B cell (primary cell): ENCODE results near the gene SP9. TPM values are rescaled to one million over a fixed set of nuclear protein-coding genes. Genes with fewer than 3 reads are reported as not detected.

ENCODE experiments used
- ATAC-seq: fragments of 200-7000 bp; cut with Tn5 transposase; one replicate; pipeline ENCODE4 v1.10.0; 2021; ENCODE audit warnings: low read depth, mild to moderate bottlenecking, moderate number of reproducible peaks, moderate library complexity
- CTCF ChIA-PET: fragments of 350-600 bp; sonication (Branson Sonifier 250); formaldehyde crosslinking; loops from one replicate; lab custom pipeline; 2021; ENCODE audit warnings: antibody characterized with exemption, inconsistent platforms; lab: Charles Lee
- POLR2A ChIA-PET: fragments of 350-600 bp; sonication (Branson Sonifier 250); formaldehyde crosslinking; loops from one replicate; lab custom pipeline; 2021; ENCODE audit warnings: antibody characterized with exemption; lab: Charles Lee
- DNase-seq: peaks from one replicate; pipeline ENCODE4 v3.0.0; 2013
- H2AFZ ChIP-seq: 2 replicates; pipeline ENCODE4 v1.6.1; 2012; ENCODE audit warnings: mild to moderate bottlenecking, low read depth, low read length; ENCODE audit not compliant: insufficient read depth, poor library complexity, severe bottlenecking
- H3K27ac ChIP-seq, 2 donors: 1 replicate in 1 of 2; 2 replicates in 1 of 2; pipeline ENCODE4 v1.5.1; 2012 to 2013; ENCODE audit warnings: low read length in 2 of 2, mild to moderate bottlenecking in 2 of 2, moderate library complexity in 1 of 2
- H3K27me3 ChIP-seq, 4 experiments: fragments of 200-600 bp in 1 of 4; sonication (generic) in 1 of 4; replicated peaks in 1 of 4; 1 replicate in 2 of 4; 2 replicates in 2 of 4; pipeline versions ENCODE4 v1.6.1 to v1.7.0; 2013 to 2016; ENCODE audit warnings: low read length in 3 of 4, mild to moderate bottlenecking in 2 of 4, mixed read lengths in 1 of 4, moderate library complexity in 1 of 4; ENCODE audit not compliant: insufficient read depth in 4 of 4, control insufficient read depth in 3 of 4; ENCODE audit errors: control extremely low read depth in 1 of 4
- H3K36me3 ChIP-seq, 2 experiments: replicated peaks in 1 of 2; 1 replicate in 1 of 2; 2 replicates in 1 of 2; pipeline versions ENCODE4 v1.6.1 to v1.7.1; 2013; ENCODE audit warnings: low read length in 1 of 2; ENCODE audit not compliant: insufficient read depth in 2 of 2, control insufficient read depth in 1 of 2; ENCODE audit errors: control extremely low read depth in 1 of 2, extremely low read depth in 1 of 2
- H3K4me1 ChIP-seq, 2 donors: fragments of 200-600 bp in 1 of 2; sonication (generic) in 1 of 2; 1 replicate in 1 of 2; 2 replicates in 1 of 2; pipeline versions ENCODE4 v1.5.1 to v1.6.1; 2013 to 2017; ENCODE audit warnings: low read length in 2 of 2; ENCODE audit not compliant: control insufficient read depth in 2 of 2, insufficient read depth in 2 of 2
- H3K4me2 ChIP-seq: replicated peaks from 2 replicates; pipeline ENCODE3; 2012; ENCODE audit warnings: mild to moderate bottlenecking, low read depth, low read length; ENCODE audit not compliant: poor library complexity, severe bottlenecking
- H3K4me3 ChIP-seq, 5 experiments: fragments of 200-600 bp in 1 of 5; sonication (generic) in 1 of 5; 1 replicate in 3 of 5; 2 replicates in 2 of 5; pipeline versions ENCODE4 v1.5.1 to v1.7.0; 2011 to 2016; ENCODE audit warnings: low read length in 4 of 5, mild to moderate bottlenecking in 4 of 5, low read depth in 2 of 5, control low read depth in 1 of 5, moderate library complexity in 1 of 5; ENCODE audit not compliant: insufficient read depth in 1 of 5; ENCODE audit errors: control extremely low read depth in 1 of 5, extremely low read depth in 1 of 5
- H3K79me2 ChIP-seq: fragments of 200-600 bp; sonication (generic); one replicate; pipeline ENCODE4 v1.6.0; 2016; ENCODE audit warnings: low read length; ENCODE audit not compliant: control insufficient read depth, insufficient read depth
- H3K9ac ChIP-seq: fragments of 200-600 bp; sonication (generic); 2 replicates; pipeline ENCODE4 v1.6.1; 2017; ENCODE audit warnings: mild to moderate bottlenecking, low read length, moderate library complexity
- H3K9me3 ChIP-seq, 3 donors: one replicate each; pipeline versions ENCODE4 v1.6.1 to v1.7.1; 2013; ENCODE audit warnings: low read length in 2 of 3; ENCODE audit not compliant: control insufficient read depth in 2 of 3, insufficient read depth in 1 of 3; ENCODE audit errors: control extremely low read depth in 1 of 3
- H4K20me1 ChIP-seq: 2 replicates; pipeline ENCODE4 v1.6.0; 2012; ENCODE audit warnings: mild to moderate bottlenecking, low read length; ENCODE audit not compliant: insufficient read depth, control insufficient read depth, poor library complexity, severe bottlenecking
- H3K27ac Mint-ChIP-seq: one replicate; pipeline ENCODE4 v1.8.0; 2021; ENCODE audit warnings: mixed read lengths
- H3K27me3 Mint-ChIP-seq: one replicate; pipeline ENCODE4 v1.8.0; 2021; ENCODE audit warnings: mixed read lengths
- H3K4me1 Mint-ChIP-seq: one replicate; pipeline ENCODE4 v1.8.0; 2021; ENCODE audit warnings: mixed read lengths
- H3K4me3 Mint-ChIP-seq: one replicate; pipeline ENCODE4 v1.8.0; 2021; ENCODE audit warnings: mixed read lengths
- H3K9me3 Mint-ChIP-seq: one replicate; pipeline ENCODE4 v1.8.0; 2022; ENCODE audit warnings: mixed read lengths; ENCODE audit not compliant: insufficient read depth
- CTCF ChIP-seq: fragments of 200-600 bp; IDR thresholded peaks from one replicate; pipeline ENCODE4 v1.8.0; 2022; ENCODE audit warnings: antibody characterized with exemption, mild to moderate bottlenecking
- EZH2 ChIP-seq: IDR thresholded peaks from 2 replicates; pipeline ENCODE4 v1.6.1; 2012; ENCODE audit warnings: borderline replicate concordance, low read depth, mild to moderate bottlenecking, moderate library complexity, low read length; ENCODE audit not compliant: insufficient read depth, poor library complexity, severe bottlenecking
- WGBS: methylation state at CpG from one replicate; pipeline ENCODE4 v1.1.5; 2013; ENCODE audit warnings: missing lambda C conversion rate; ENCODE audit not compliant: insufficient coverage; 5-methylcytosine and 5-hydroxymethylcytosine counted together
- intact Hi-C: fragments of 100-400 bp; cut with micrococcal nuclease; formaldehyde crosslinking; loops from one replicate; pipeline ENCODE4 v1.10.0; 2022
- polyA plus RNA-seq: library from polyadenylated mRNA; depleted of rRNA; stranded (reverse); fragments of >200 nt; gene quantifications from 2 replicates; pipeline ENCODE4 v1.2.3, GENCODE V29; 2012
- total RNA-seq, 2 donors: library from RNA; stranded (reverse); fragments of 120-200 nt in 1 of 2; gene quantifications; 1 replicate in 1 of 2; 2 replicates in 1 of 2; pipeline versions ENCODE4 v1.2.3 to v1.2.4, GENCODE V29; 2013 to 2022

The SP9 gene
- total and polyA plus RNA-seq, 2 donors (not counting 1 experiment from before 2014, with no cell fraction given): not detected

GRCh38 chr2:174337337-174338146 is 2.8 kb downstream of the SP9 start:
- ATAC-seq (no peak), DNase-seq (peak; percentile 78)
- Histone ChIP-seq H3K9ac (peak overlapping the region; percentile 60), H2AFZ (peak overlapping the region; percentile 78), H3K4me1 (peaks cover 74 to 84% of the 10 kb centered on the region in 2 donors), H4K20me1 (peaks cover 19% of the 10 kb centered on the region), H3K4me2 (peak overlapping the region; percentile 94), H3K36me3 (no peaks in the 10 kb centered on the region), H3K27me3 (peaks cover 0 to 90% (median 74%) of the 10 kb centered on the region in 4 experiments), H3K79me2 (no peaks in the 10 kb centered on the region), H3K4me3 (peak overlapping the region in 4 of 5 experiments; percentile 24 to 62 (median 45)), H3K9me3 (peaks cover 1 to 73% (median 7%) of the 10 kb centered on the region in 3 donors), H3K27ac (no peak overlapping the region)
- Mint-ChIP-seq H3K4me1 (peaks cover 35% of the 10 kb centered on the region), H3K4me3 (peak overlapping the region; percentile 84), H3K27me3 (peaks cover 53% of the 10 kb centered on the region), H3K27ac (peak overlapping the region; percentile 83), H3K9me3 (no peaks in the 10 kb centered on the region)
- WGBS: 2% methylated on average over 71 of the region's 74 CpGs
- POLR2A ChIA-PET: interaction anchor here (1.1 kb wide), 1 partner anchor 9 kb away, joined by 4 read pairs; no protein-coding TSS in a partner anchor
- CTCF ChIA-PET: interaction anchor here (1.0 to 1.5 kb wide), 3 partner anchors 10 to 935 kb away, joined by 6 to 7 read pairs (median 6); no protein-coding TSS in a partner anchor
- intact Hi-C loops: loop anchor here (10.0 kb wide), 1 partner anchor 1757 kb away; the partner anchor contains the start of genes HOXD12 and HOXD13
- no peak for TF ChIP-seq CTCF
- TF ChIP-seq EZH2: peak; percentile 90
